ENCODE results near the gene SLC22A12. TPM values are rescaled to one million over a fixed set of nuclear protein-coding genes. Genes with fewer than 3 reads are reported as not detected.

The SLC22A12 gene
- polyA plus RNA-seq, 3 donors: 3.1 to 5.7 (median 5.6) TPM

DNA sequence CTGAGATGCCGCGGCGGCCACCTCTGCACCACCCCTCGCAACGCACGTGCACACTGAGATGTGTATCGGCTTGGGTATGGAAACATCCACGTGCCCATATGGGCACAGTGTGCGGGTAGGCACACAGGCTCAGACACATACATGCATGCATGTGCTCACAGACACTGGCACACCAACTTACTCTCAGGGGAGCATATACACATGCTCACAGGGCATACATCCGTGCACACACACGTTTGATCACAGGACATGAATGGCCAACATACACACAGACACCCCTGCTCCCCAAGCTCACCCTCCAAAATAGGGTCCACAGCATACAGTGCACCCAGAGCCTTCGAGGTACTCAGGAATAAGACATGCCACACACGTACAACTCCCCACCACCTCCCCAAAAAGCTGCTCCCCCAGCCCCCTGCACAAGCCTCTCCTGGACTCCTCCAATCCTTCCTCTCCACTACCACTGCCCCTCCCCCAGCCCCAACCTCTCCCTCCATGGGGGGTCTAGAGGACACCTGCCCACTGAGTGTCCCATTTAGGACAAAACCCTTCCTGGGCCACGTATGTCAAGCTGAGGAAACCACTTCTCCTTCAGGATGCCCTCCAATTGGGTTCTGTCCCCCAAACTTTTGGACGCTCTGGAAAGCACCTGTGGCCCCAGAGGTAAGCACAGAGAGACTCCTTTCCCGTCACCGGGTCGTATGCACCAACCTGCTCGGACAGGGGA, 53.1 kb downstream of the SLC22A12 start:
- DNase-seq: no peak

DNA sequence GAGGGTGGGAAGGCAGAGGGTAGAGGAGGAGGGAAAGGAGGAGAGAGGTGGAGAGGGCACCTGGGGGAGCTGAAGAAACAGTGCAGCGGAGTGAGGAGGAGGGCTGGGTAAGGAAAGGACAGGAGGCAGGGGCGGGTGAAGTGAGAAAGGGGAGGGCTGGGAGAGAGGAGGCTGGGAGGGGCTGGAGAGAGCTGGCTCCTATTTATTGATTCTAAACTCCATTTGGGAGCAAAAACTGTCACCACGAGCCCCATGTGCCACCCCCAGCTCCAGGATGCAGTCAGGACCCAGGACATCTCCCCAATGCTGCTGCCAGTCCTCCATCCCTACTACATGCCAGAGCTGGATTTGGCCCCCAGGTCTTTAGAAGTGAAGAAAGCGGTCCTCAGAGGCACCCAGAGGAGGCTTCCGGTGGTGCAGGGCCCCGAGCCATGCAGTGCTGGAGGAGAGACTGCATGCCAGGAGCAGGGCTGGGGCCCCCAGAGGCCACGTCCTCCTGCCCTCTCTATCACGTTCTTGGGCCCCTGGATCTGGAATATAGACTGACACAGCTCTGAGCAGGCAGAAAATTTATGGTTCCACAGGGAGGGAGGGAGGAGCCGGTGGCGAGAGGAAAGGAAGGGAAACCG, 53.7 kb downstream of the SLC22A12 start:
- DNase-seq: no peak

DNA sequence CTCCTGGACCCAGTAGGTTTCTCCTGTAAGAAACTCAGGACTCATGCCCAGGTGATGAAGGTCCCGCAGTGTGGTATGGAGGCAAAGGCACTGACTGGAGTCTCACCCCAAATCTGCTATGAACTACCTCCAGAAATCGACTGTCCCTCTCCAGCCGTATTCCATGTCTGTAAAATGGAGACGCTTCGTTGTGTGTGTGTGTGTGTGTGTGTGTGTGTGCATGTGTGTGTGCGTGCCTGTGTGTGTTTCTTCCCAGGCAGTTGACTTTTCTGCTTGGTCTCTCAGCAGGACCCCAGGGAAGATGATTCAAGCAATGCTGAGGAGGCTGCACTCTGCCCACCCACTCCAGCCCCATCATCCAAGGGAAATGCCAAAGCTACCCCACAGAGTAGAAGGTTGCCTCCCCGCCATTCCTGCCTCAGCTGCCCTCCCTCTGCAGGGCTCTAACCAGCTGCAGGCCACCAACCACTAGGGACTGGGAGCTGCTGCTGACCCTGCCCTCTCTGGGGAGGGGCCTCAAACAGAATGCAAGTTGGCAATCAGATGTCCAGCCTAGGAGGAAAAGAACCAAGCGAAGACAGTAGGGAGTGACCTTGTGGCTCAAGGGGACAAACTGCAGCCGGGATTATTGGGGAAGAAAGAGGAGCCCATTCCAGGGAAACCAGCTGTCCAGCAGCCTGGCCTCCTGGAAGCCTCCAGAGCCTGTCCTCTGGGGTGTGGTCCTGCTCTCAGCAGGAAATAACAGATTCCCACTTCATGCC, 56.2 kb downstream of the SLC22A12 start:
- no peak for DNase-seq

DNA sequence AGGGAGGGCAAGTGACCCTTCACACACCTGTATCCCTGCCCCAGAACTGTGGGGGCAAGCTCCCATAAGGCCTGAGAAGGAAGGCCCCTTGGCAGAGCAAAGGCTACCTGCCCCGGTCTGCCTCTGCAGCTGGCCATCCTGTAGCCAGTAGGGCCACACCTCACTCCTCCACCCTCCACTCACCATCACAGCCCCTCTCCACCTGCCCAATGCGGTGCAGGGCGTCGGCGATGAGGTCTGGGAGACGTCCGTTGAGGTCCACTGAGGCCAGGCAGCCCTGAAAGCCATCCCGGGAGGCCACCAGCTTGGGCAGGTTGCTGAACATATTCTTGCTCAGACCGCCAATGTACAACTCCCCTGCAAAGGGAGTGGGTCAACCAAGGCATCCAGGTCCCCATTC, 57.5 kb downstream of the SLC22A12 start:
- no peak for DNase-seq

DNA sequence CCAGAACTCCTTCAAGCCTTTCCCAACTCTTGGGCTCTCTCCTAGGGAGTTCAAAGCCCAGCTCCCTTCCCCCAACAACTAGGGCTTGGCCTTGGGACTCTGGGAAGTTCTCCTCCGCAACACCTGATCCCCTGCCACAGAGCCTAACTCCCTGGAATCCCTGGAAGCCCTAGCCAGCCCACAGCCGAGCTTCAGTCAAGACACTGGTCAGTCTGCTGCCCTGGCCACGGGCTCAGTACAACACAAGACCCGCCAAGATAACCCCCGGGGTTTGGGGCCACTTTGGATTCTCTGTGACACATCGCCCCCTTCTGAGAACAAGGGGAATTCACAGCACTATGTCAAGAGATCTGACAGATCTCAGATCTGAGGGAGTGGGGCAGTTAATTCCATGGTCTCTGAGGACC, 58.3 kb downstream of the SLC22A12 start:
- peak; percentile 54 for DNase-seq

DNA sequence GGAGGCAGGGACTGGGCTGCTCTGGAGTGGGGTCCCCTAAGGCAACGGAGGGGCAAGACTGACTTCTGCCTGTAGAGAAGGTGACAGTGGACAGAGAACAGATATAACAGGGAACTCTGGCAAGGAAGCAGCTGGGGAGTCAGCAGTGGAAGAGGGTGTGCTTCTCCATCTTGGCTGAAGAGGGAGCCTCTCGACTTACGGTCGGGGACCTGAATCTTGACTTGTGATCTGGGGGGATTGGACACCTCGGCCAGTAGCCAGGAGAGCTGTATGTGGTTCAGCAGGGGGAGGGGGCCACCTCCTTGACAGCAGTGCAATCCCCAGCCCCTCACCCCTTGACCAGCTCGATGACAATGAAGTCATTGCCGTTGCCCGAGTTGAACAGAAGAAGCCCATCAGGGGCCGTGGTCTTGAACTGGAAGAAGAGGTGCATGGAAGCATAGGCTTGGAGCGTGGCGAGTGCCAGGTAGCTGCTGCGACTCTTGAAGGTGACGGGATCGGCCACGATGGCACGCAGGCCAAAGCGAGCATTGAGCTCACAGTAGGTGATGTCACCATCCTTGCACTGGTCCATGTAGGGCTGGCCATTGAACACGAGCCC, 60.0 kb downstream of the SLC22A12 start:
- DNase-seq: no peak

Other genes starting within 250 kb of the SLC22A12 start
- 10 to 100 TPM; 13.2 to 15.7 (median 14.7) TPM for gene RPS6KA4, start 232.1 kb upstream of the SLC22A12 start, polyA plus RNA-seq (ENCODE audit: insufficient read length in 3 of 3)
- gene SLC22A11, start 35.3 kb upstream of the SLC22A12 start, polyA plus RNA-seq (ENCODE audit: insufficient read length in 3 of 3): 10 to 100 TPM; 27.7 to 38.9 (median 30.9) TPM
- 10 to 100 TPM; 17.8 to 24.6 (median 23.0) TPM for gene NRXN2, start 132.0 kb downstream of the SLC22A12 start, polyA plus RNA-seq (ENCODE audit: insufficient read length in 3 of 3)
- 1 to 10 TPM; 4.1 to 6.7 (median 5.4) TPM for gene RASGRP2, start 152.9 kb downstream of the SLC22A12 start, polyA plus RNA-seq (ENCODE audit: insufficient read length in 3 of 3)
- 1 to 10 TPM; 2.2 to 2.4 (median 2.3) TPM for gene PYGM, start 168.8 kb downstream of the SLC22A12 start, polyA plus RNA-seq (ENCODE audit: insufficient read length in 3 of 3)
- gene SF1, start 187.3 kb downstream of the SLC22A12 start, polyA plus RNA-seq (ENCODE audit: insufficient read length in 3 of 3): 100 to 1,000 TPM; 315 to 492 (median 440) TPM
- gene MAP4K2, start 212.0 kb downstream of the SLC22A12 start, polyA plus RNA-seq (ENCODE audit: insufficient read length in 3 of 3): 10 to 100 TPM; 20.4 to 27.6 (median 23.0) TPM
- 10 to 100 TPM; 44.7 to 49.1 (median 45.6) TPM for gene MEN1, start 219.3 kb downstream of the SLC22A12 start, polyA plus RNA-seq (ENCODE audit: insufficient read length in 3 of 3)